K562 (cell line): ENCODE measurements around the gene HMG20B. TPM values are rescaled to one million over a fixed set of nuclear protein-coding genes. Genes with fewer than 3 reads are reported as not detected.

Experiments used
- ARID3B ChIP-seq: fragments of 250-450 bp; sonication (Bioruptor Pico); IDR thresholded peaks from 2 replicates; pipeline ENCODE4 v1.4.0; 2020; ENCODE audit warnings: borderline replicate concordance
- BDP1 ChIP-seq: IDR thresholded peaks from 3 replicates; pipeline ENCODE4 v1.6.1; 2011; ENCODE audit not compliant: insufficient read length, insufficient read depth
- CBX1 ChIP-seq: sonication (generic); IDR thresholded peaks from 2 replicates; pipeline ENCODE4 v1.6.1; 2016; ENCODE audit warnings: antibody characterized with exemption, low read depth, mild to moderate bottlenecking
- DNMT1 ChIP-seq: fragments of 450-650 bp; IDR thresholded peaks from 2 replicates; pipeline ENCODE4 v1.6.1; 2016; ENCODE audit warnings: antibody characterized with exemption, mild to moderate bottlenecking
- ETS2 ChIP-seq: IDR thresholded peaks from 2 replicates; pipeline ENCODE4 v1.6.1; 2016; ENCODE audit warnings: borderline replicate concordance, missing genetic modification characterization, mild to moderate bottlenecking, moderate library complexity, missing compliant biosample characterization; ENCODE audit not compliant: poor library complexity, severe bottlenecking
- FOXJ2 ChIP-seq: fragments of 200-800 bp; sonication (Bioruptor generic); IDR thresholded peaks from 2 replicates; pipeline ENCODE4 v1.6.1; 2016; ENCODE audit warnings: missing genetic modification characterization, missing compliant biosample characterization
- HNRNPH1 ChIP-seq: fragments of 200-400 bp; formaldehyde crosslinking; optimal IDR thresholded peaks from 2 replicates; pipeline ENCODE3; 2017; ENCODE audit warnings: low read depth, mild to moderate bottlenecking, low read length, moderate library complexity
- JUNB ChIP-seq: fragments of 450-650 bp; formaldehyde crosslinking; conservative IDR thresholded peaks from 2 replicates; pipeline ENCODE4 v1.4.0; 2020; ENCODE audit warnings: mild to moderate bottlenecking
- KAT2B ChIP-seq: IDR thresholded peaks from one replicate; pipeline ENCODE4 v1.6.1; 2012; ENCODE audit warnings: low read depth, mild to moderate bottlenecking, control low read depth, inconsistent platforms, low read length, moderate library complexity
- L3MBTL2 ChIP-seq: fragments of 450-650 bp; IDR thresholded peaks from 2 replicates; pipeline ENCODE4 v1.6.1; 2016; ENCODE audit warnings: mild to moderate bottlenecking, moderate library complexity
- LEF1 ChIP-seq: fragments of 450-650 bp; IDR thresholded peaks from 2 replicates; pipeline ENCODE4 v1.6.1; 2016; ENCODE audit warnings: mild to moderate bottlenecking
- MEF2D ChIP-seq: conservative IDR thresholded peaks from 2 replicates; pipeline ENCODE4 v1.6.1; 2016; ENCODE audit warnings: low read depth, missing genetic modification characterization, missing compliant biosample characterization
- NFXL1 ChIP-seq: fragments of 450-650 bp; formaldehyde crosslinking; IDR thresholded peaks from 2 replicates; pipeline ENCODE4 v1.4.0; 2021; ENCODE audit warnings: mild to moderate bottlenecking
- NONO ChIP-seq, 2 experiments: fragments of 200-400 bp in 1 of 2; fragments of 450-650 bp in 1 of 2; formaldehyde crosslinking in 1 of 2; IDR thresholded peaks; 2 replicates each; pipeline ENCODE4 v1.6.1; 2017; ENCODE audit warnings: low read depth in 2 of 2, mild to moderate bottlenecking in 2 of 2, moderate library complexity in 2 of 2, low read length in 1 of 2
- NR2F6 ChIP-seq: fragments of 450-650 bp; formaldehyde crosslinking; IDR thresholded peaks from 2 replicates; pipeline ENCODE4 v1.4.0; 2020; ENCODE audit warnings: mild to moderate bottlenecking
- OTX1 ChIP-seq: fragments of 450-650 bp; formaldehyde crosslinking; IDR thresholded peaks from 2 replicates; pipeline ENCODE4 v1.4.0; 2022; ENCODE audit warnings: mild to moderate bottlenecking
- SAP30 ChIP-seq: fragments of 200-600 bp; sonication (generic); IDR thresholded peaks from 2 replicates; pipeline ENCODE4 v1.6.1; 2012; ENCODE audit warnings: borderline replicate concordance, low read depth, mild to moderate bottlenecking, moderate library complexity, low read length, control low read depth, inconsistent platforms; ENCODE audit not compliant: insufficient read depth, poor library complexity, severe bottlenecking
- SIN3B ChIP-seq: fragments of 450-650 bp; IDR thresholded peaks from 2 replicates; pipeline ENCODE4 v1.6.1; 2017; ENCODE audit warnings: low read depth, mild to moderate bottlenecking, moderate library complexity
- SMARCB1 ChIP-seq: IDR thresholded peaks from 2 replicates; pipeline ENCODE4 v1.6.1; 2011; ENCODE audit warnings: improper control_type of control experiment, low read depth; ENCODE audit not compliant: insufficient read length
- SP2 ChIP-seq: IDR thresholded peaks from 2 replicates; pipeline ENCODE4 v1.6.1; 2011; ENCODE audit warnings: mild to moderate bottlenecking, low read depth, low read length, moderate library complexity; ENCODE audit not compliant: poor library complexity, severe bottlenecking; ENCODE audit errors: extremely low read depth
- SUPT5H ChIP-seq: fragments of 450-650 bp; IDR thresholded peaks from 2 replicates; pipeline ENCODE4 v1.6.1; 2016
- TSHZ1 ChIP-seq: fragments of 250-450 bp; sonication (Bioruptor Pico); IDR thresholded peaks from 2 replicates; pipeline ENCODE4 v1.4.0; 2020; ENCODE audit warnings: mild to moderate bottlenecking, moderate library complexity
- ZNF311 ChIP-seq: fragments of 250-450 bp; sonication (Bioruptor Pico); IDR thresholded peaks from 2 replicates; pipeline ENCODE4 v1.4.0; 2020; ENCODE audit warnings: mild to moderate bottlenecking, moderate library complexity
- ZNF699 ChIP-seq: fragments of 250-450 bp; sonication (Bioruptor Pico); IDR thresholded peaks from 2 replicates; pipeline ENCODE4 v1.8.0; 2021; ENCODE audit warnings: mild to moderate bottlenecking, moderate library complexity; ENCODE audit not compliant: insufficient replicate concordance
- ZSCAN29 ChIP-seq: fragments of 450-650 bp; IDR thresholded peaks from 2 replicates; pipeline ENCODE4 v1.6.1; 2017
- polyA plus RNA-seq, 8 experiments: library from polyadenylated mRNA; depleted of rRNA in 4 of 8; stranded (reverse) in 5 of 8; unstranded in 3 of 8; fragments of >200 nt; fragmentation: Nextera tagmentation in 2 of 8; fragmentation: Illumina TruSeq in 1 of 8; extraction: Ambion mirVana in 2 of 8; extraction: Trizol in 1 of 8; gene quantifications; 2 replicates each; pipeline versions ENCODE4 v1.2.1 to v1.2.3, GENCODE V29; 2011 to 2014; ENCODE audit warnings: inconsistent platforms in 1 of 8, missing spikeins in 1 of 8
- total RNA-seq, 7 experiments: library from RNA; depleted of rRNA in 6 of 7; stranded (reverse); fragments of >200 nt in 6 of 7; fragmentation: Illumina TruSeq in 2 of 7; extraction: Trizol in 2 of 7; gene quantifications; 2 replicates each; pipeline versions ENCODE4 v1.2.1 to v1.2.3, GENCODE V29; 2011 to 2021; ENCODE audit warnings: low replicate concordance in 1 of 7

HMG20B gene
- total and polyA plus RNA-seq, 9 of the 15 experiments (the other 6 are each of a cell fraction or from before 2014, with no cell fraction given) = 0.35 to 172 (median 38.6) TPM

GRCh38 chr19:3626473-3627350 is 54.0 kb downstream of the HMG20B start, which contains the start of gene CACTIN (continued):
- TF ChIP-seq SIN3B (peak; percentile 99), OTX1 (no peak), FOXJ2 (tag) (no peak), L3MBTL2 (peak; percentile 96), ARID3B (no peak), ZSCAN29 (no peak), JUNB (CRISPR knock-in tag) (no peak), SUPT5H (peak; percentile 87), NONO (IDR thresholded peaks at IDR 0.05; ENCODE audit: low read depth in 2 of 2, low read length in 1 of 2) (peak in 1 of 2 experiments; percentile 33; a peak in 1 of 4 replicates), SP2 (peak; percentile 32), TSHZ1 (CRISPR knock-in tag) (no peak), SAP30 (peak; percentile 81), ZNF311 (CRISPR knock-in tag) (no peak), HNRNPH1 (no peak), KAT2B (no peak), NFXL1 (CRISPR knock-in tag) (no peak), ETS2 (no peak), NR2F6 (CRISPR knock-in tag) (no peak), ZNF699 (CRISPR knock-in tag) (no peak), LEF1 (no peak), MEF2D (no peak), BDP1 (no peak), DNMT1 (no peak), CBX1 (no peak), SMARCB1 (no peak)
